Right lobe of liver (tissue), 6 donors: ENCODE results near the gene SNTB2. TPM values are rescaled to one million over a fixed set of nuclear protein-coding genes. Genes with fewer than 3 reads are reported as not detected.

Source experiments
- ATAC-seq, 4 donors: fragments of 200-7000 bp; cut with Tn5 transposase; one replicate each; pipeline ENCODE4 v1.9.1; 2020; ENCODE audit warnings: mild to moderate bottlenecking in 4 of 4, moderate library complexity in 4 of 4
- DNase-seq, 3 donors: peaks; one replicate each; pipeline ENCODE4 v3.0.0-alpha.2; 2020
- H3K27ac ChIP-seq, 3 donors: fragments of 200-600 bp; one replicate each; pipeline ENCODE4 v1.8.0; 2022
- H3K27me3 ChIP-seq, 2 donors: fragments of 200-600 bp; one replicate each; pipeline ENCODE4 v1.8.0; 2022
- H3K36me3 ChIP-seq, 4 donors: fragments of 200-600 bp; sonication (generic) in 1 of 4; one replicate each; pipeline versions ENCODE4 v1.5.1 to v1.8.0; 2017 to 2022; ENCODE audit warnings: control low read depth in 1 of 4
- H3K4me1 ChIP-seq, 4 donors: fragments of 200-600 bp; sonication (generic) in 1 of 4; one replicate each; pipeline versions ENCODE4 v1.5.1 to v1.8.0; 2017 to 2022; ENCODE audit warnings: control low read depth in 1 of 4
- H3K4me3 ChIP-seq, 3 donors: fragments of 200-600 bp; one replicate each; pipeline ENCODE4 v1.8.0; 2022
- H3K9me3 ChIP-seq, 4 donors: fragments of 200-600 bp; sonication (generic) in 1 of 4; one replicate each; pipeline versions ENCODE4 v1.5.1 to v1.8.0; 2017 to 2022; ENCODE audit warnings: control low read depth in 1 of 4
- CTCF ChIP-seq, 4 donors: fragments of 200-600 bp in 3 of 4; fragments of 450-650 bp in 1 of 4; IDR thresholded peaks; one replicate each; pipeline versions ENCODE4 v1.5.1 to v1.8.0; 2016 to 2022; ENCODE audit warnings: antibody characterized with exemption in 4 of 4, mild to moderate bottlenecking in 2 of 4
- POLR2A ChIP-seq: fragments of 450-650 bp; IDR thresholded peaks from one replicate; pipeline ENCODE4 v1.6.1; 2017; ENCODE audit warnings: antibody characterized with exemption, mild to moderate bottlenecking
- WGBS: methylation state at CpG from one replicate; pipeline ENCODE4 v1.1.6; 2018; ENCODE audit warnings: low coverage, low lambda C conversion rate; ENCODE audit not compliant: insufficient coverage; ENCODE audit errors: missing lambda C conversion rate; 5-methylcytosine and 5-hydroxymethylcytosine counted together
- intact Hi-C, 2 donors: fragments of 100-400 bp; cut with DNase I; formaldehyde crosslinking; loops; one replicate each; pipeline versions ENCODE4 v1.11.2 to v1.14.1; 2022
- total RNA-seq, 6 experiments: library from RNA; depleted of rRNA in 2 of 6; stranded (reverse); fragments of >200 nt in 2 of 6; fragmentation: NEBNext Ultra II Directional in 3 of 6; extraction: Animal tissue kit (Norgen Biotek cat#: 25700) in 3 of 6; gene quantifications; one replicate each; pipeline versions ENCODE4 v1.1.0 to v1.2.4, GENCODE V29; 2016 to 2023
- donor health status: DM: no; HTN: yes; CAD: no.
- donor health status: DM: no; HTN: no; CAD: no.
- donor health status: DM: no; HTN: no; CAD: no.
- donor health status: DM: no; HTN: yes; CAD: no.
- donor health status: DM: no; HTN: yes; CAD: no.

Gene SNTB2
- total RNA-seq, 6 experiments from 2014 or later = 7.5 to 13.9 (median 10.6) TPM

- ATAC-seq (no peak), DNase-seq (peak in 1 of 3 donors; percentile 45)
- Histone ChIP-seq H3K4me1 (peaks cover 3 to 57% (median 28%) of the 10 kb centered on the region in 4 donors), H3K27me3 (no peaks in the 10 kb centered on the region), H3K36me3 (peaks cover 0 to 35% (median 4%) of the 10 kb centered on the region in 4 donors), H3K27ac (peak overlapping the region in 2 of 3 donors; percentile 81 to 95), H3K9me3 (no peaks in the 10 kb centered on the region), H3K4me3 (peak overlapping the region; percentile 89 to 99 (median 95))
- 38% methylated on average over 5 of the region's 10 CpGs for WGBS
- TF ChIP-seq CTCF (IDR thresholded peaks at IDR 0.05) = no peak
- TF ChIP-seq POLR2A = no peak
- intact Hi-C loops = no loop called here
These were observed 141.9 kb downstream of the SNTB2 start for GRCh38 chr16:69328854-69329316.

- DNase-seq (peak; percentile 58 to 75 (median 65)), ATAC-seq (peak; percentile 11 to 51 (median 38))
- peak overlapping the region; percentile 89 to 99 (median 95) for H3K4me3 ChIP-seq
- H3K27me3 ChIP-seq = no peaks in the 10 kb centered on the region
- H3K9me3 ChIP-seq = no peaks in the 10 kb centered on the region
- peaks cover 3 to 50% (median 24%) of the 10 kb centered on the region in 4 donors for H3K4me1 ChIP-seq
- intact Hi-C loops = no loop called here
- H3K27ac ChIP-seq = peak overlapping the region; percentile 60 to 95 (median 81)
- peaks cover 0 to 42% (median 7%) of the 10 kb centered on the region in 4 donors for H3K36me3 ChIP-seq
- WGBS = 20% methylated on average over 18 of the region's 77 CpGs
- TF ChIP-seq POLR2A = no peak
- TF ChIP-seq CTCF (IDR thresholded peaks at IDR 0.05) = no peak
These were observed 142.7 kb downstream of the SNTB2 start for GRCh38 chr16:69329369-69330285.

- Histone ChIP-seq H3K36me3 (peaks cover 0 to 44% (median 10%) of the 10 kb centered on the region in 4 donors), H3K4me1 (peaks cover 3 to 41% (median 20%) of the 10 kb centered on the region in 4 donors), H3K27me3 (no peaks in the 10 kb centered on the region), H3K9me3 (no peaks in the 10 kb centered on the region), H3K27ac (peak within 1 kb of the TSS; percentile 60 to 95 (median 81)), H3K4me3 (peak within 1 kb of the TSS; percentile 89 to 99 (median 95))
- WGBS = 0% methylated on average over 5 of the region's 93 CpGs
- ATAC-seq = peak; percentile 86 to 95 (median 88)
- intact Hi-C loops = no loop called here
- DNase-seq = peak; percentile 97
- TF ChIP-seq CTCF (IDR thresholded peaks at IDR 0.05) (peak in 2 of 4 donors; percentile 19 to 32), POLR2A (peak; percentile 88)
These were observed 143.5 kb downstream of the SNTB2 start, which contains the start of gene PDF for GRCh38 chr16:69330286-69331109. PDF (minus strand) TSS chr16:69330588; CDS start chr16:69330570, 18 bp downstream.

DNA sequence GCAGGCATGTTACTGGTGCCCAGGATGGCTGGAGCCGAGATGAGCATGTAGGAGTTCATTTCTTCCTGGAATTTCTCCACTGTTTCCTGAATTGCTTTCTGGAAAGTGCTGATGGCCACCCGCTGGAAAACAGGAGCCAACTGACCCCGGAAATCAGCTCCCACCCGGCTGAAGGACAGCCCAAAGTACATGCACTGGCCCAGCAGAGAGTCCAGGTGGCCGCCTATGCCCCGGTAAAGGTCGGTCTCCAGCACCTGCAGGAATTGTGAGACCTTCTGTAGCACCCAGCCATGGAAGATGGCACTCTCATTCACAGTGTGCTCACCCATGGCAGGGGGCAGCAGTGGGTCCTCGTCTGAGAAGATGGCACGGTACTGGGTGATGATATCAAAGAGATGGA lies 147.7 kb downstream of the SNTB2 start:
- Histone ChIP-seq H3K4me3 (no peak overlapping the region), H3K36me3 (peaks cover 0 to 51% (median 15%) of the 10 kb centered on the region in 4 donors), H3K9me3 (no peaks in the 10 kb centered on the region), H3K27me3 (no peaks in the 10 kb centered on the region), H3K4me1 (peaks cover 0 to 16% (median 4%) of the 10 kb centered on the region in 4 donors), H3K27ac (no peak overlapping the region)
- DNase-seq (no peak), ATAC-seq (no peak)
- intact Hi-C loops = no loop called here
- 91% methylated on average over 4 of the region's 9 CpGs for WGBS
- TF ChIP-seq CTCF (IDR thresholded peaks at IDR 0.05) (no peak), POLR2A (no peak)
